HepG2 (cell line): ENCODE data around the gene CALHM5. TPM values are rescaled to one million over a fixed set of nuclear protein-coding genes. Genes with fewer than 3 reads are reported as not detected.
A peak's percentile ranks its signal among the peaks of the same experiment; 100 is the strongest.

Experiments used
- ATAC-seq: fragments of 200-7000 bp; cut with Tn5 transposase; 3 replicates; pipeline ENCODE4 v1.9.1; 2020; ENCODE audit warnings: mild to moderate bottlenecking, moderate library complexity
- BruUV-seq: library from RNA; stranded (reverse); fragments of 400-500 nt; replicated peaks from 2 replicates; lab custom pipeline; 2021; lab: Mats Ljungman, UMichigan
- CTCF ChIA-PET: fragments of 300-600 bp; formaldehyde crosslinking; extraction: SDS; loops from one replicate; lab custom pipeline; 2021; ENCODE audit warnings: low total read pairs, inconsistent platforms, low intra/inter-chr PET ratio; lab: Yijun Ruan, JAX
- POLR2A ChIA-PET: fragments of 350-600 bp; sonication (Branson Sonifier 250); formaldehyde crosslinking; loops from one replicate; lab custom pipeline; 2020; ENCODE audit warnings: antibody characterized with exemption, inconsistent platforms; lab: Yijun Ruan, JAX
- DNase-seq: peaks from one replicate; pipeline ENCODE4 v3.0.0-alpha.2; 2015; ENCODE audit warnings: low spot score
- FAIRE-seq: peaks from 3 replicates; lab custom pipeline; 2011; peaks lifted over from hg19 to GRCh38; lab: Jason Lieb, UNC
- H2AFZ ChIP-seq: one replicate; pipeline ENCODE4 v1.6.1; 2011; ENCODE audit warnings: low read length, inconsistent platforms
- H3K27ac ChIP-seq: fragments of 300-600 bp; 3 replicates; pipeline ENCODE4 v1.8.0; 2011; ENCODE audit warnings: mixed run types, mild to moderate bottlenecking, mixed read lengths, low read length, inconsistent platforms; ENCODE audit not compliant: insufficient read depth; ENCODE audit errors: extremely low read length
- H3K27me3 ChIP-seq, 2 experiments: fragments of 200-600 bp in 1 of 2; 2 replicates in 1 of 2; 3 replicates in 1 of 2; pipeline versions ENCODE4 v1.6.0 to v1.8.0; 2011; ENCODE audit warnings: low read length in 2 of 2, mild to moderate bottlenecking in 2 of 2, moderate library complexity in 2 of 2, inconsistent platforms in 1 of 2; ENCODE audit not compliant: insufficient read depth in 2 of 2, control insufficient read depth in 1 of 2
- H3K36me3 ChIP-seq, 2 experiments: fragments of 200-600 bp in 1 of 2; replicated peaks in 1 of 2; 2 replicates in 1 of 2; 3 replicates in 1 of 2; pipeline versions ENCODE4 v1.5.1 to v1.8.0; 2011; ENCODE audit warnings: low read length in 2 of 2, inconsistent platforms in 1 of 2; ENCODE audit not compliant: insufficient read depth in 2 of 2, control insufficient read depth in 1 of 2
- H3K4me1 ChIP-seq: 2 replicates; pipeline ENCODE4 v1.5.1; 2012; ENCODE audit warnings: low read length, inconsistent platforms; ENCODE audit not compliant: insufficient read depth
- H3K4me2 ChIP-seq: 2 replicates; pipeline ENCODE4 v1.6.0; 2011; ENCODE audit warnings: low read depth, low read length, inconsistent platforms
- H3K4me3 ChIP-seq, 3 experiments: fragments of 200-600 bp in 1 of 3; sonication (generic), shearing (Covaris generic) in 1 of 3; replicated peaks in 1 of 3; 2 replicates each; pipeline ENCODE4 v1.5.1; 2011 to 2016; ENCODE audit warnings: low read length in 3 of 3, inconsistent platforms in 2 of 3, low read depth in 2 of 3, mild to moderate bottlenecking in 2 of 3, control low read depth in 1 of 3, mixed read lengths in 1 of 3; ENCODE audit not compliant: insufficient read depth in 1 of 3
- H3K79me2 ChIP-seq: one replicate; pipeline ENCODE4 v1.6.1; 2011; ENCODE audit warnings: low read length, inconsistent platforms; ENCODE audit not compliant: insufficient read depth
- H3K9ac ChIP-seq: 2 replicates; pipeline ENCODE4 v1.6.0; 2011; ENCODE audit warnings: mild to moderate bottlenecking, low read depth, low read length, inconsistent platforms; ENCODE audit not compliant: insufficient read depth
- H3K9me3 ChIP-seq: 2 replicates; pipeline ENCODE4 v1.5.1; 2012; ENCODE audit warnings: mild to moderate bottlenecking, low read length
- H4K20me1 ChIP-seq: 2 replicates; pipeline ENCODE4 v1.6.0; 2011; ENCODE audit warnings: inconsistent platforms, mild to moderate bottlenecking, low read length, moderate library complexity; ENCODE audit not compliant: insufficient read depth
- CEBPB ChIP-seq: IDR thresholded peaks from 2 replicates; pipeline ENCODE4 v1.6.1; 2011; ENCODE audit warnings: low read depth, low read length, improper control_type of control experiment, borderline replicate concordance
- CREB1 ChIP-seq, 2 experiments: fragments of 450-650 bp in 1 of 2; IDR thresholded peaks; 2 replicates each; pipeline ENCODE4 v1.6.1; 2016 to 2017; ENCODE audit warnings: control low read depth in 1 of 2, mild to moderate bottlenecking in 1 of 2, missing compliant biosample characterization in 1 of 2, missing genetic modification characterization in 1 of 2
- HMG20B ChIP-seq: conservative IDR thresholded peaks from 2 replicates; pipeline ENCODE4 v1.6.1; 2016; ENCODE audit warnings: missing genetic modification reagents, missing compliant biosample characterization
- HMGXB3 ChIP-seq: sonication (generic); formaldehyde crosslinking; IDR thresholded peaks from 2 replicates; pipeline ENCODE4 v1.4.0; 2020; ENCODE audit warnings: missing genetic modification reagents, borderline replicate concordance
- JUND ChIP-seq: sonication (generic); formaldehyde crosslinking; IDR thresholded peaks from 2 replicates; pipeline ENCODE4 v1.8.0; 2022; ENCODE audit warnings: mild to moderate bottlenecking, missing genetic modification reagents
- PAXIP1 ChIP-seq: sonication (generic); formaldehyde crosslinking; conservative IDR thresholded peaks from 2 replicates; pipeline ENCODE4 v1.4.0; 2020; ENCODE audit warnings: mild to moderate bottlenecking, missing genetic modification reagents, moderate library complexity
- ZNF121 ChIP-seq: sonication (generic); formaldehyde crosslinking; IDR thresholded peaks from 2 replicates; pipeline ENCODE4 v1.5.0; 2020; ENCODE audit warnings: mild to moderate bottlenecking, missing genetic modification reagents
- ZNF547 ChIP-seq: sonication (generic); formaldehyde crosslinking; IDR thresholded peaks from 2 replicates; pipeline ENCODE4 v1.5.1; 2020; ENCODE audit warnings: mild to moderate bottlenecking, missing genetic modification reagents
- WGBS: methylation state at CpG from one replicate; pipeline ENCODE4 v1.1.6; 2017; ENCODE audit warnings: low lambda C conversion rate; 5-methylcytosine and 5-hydroxymethylcytosine counted together
- in situ Hi-C: cut with HindIII; loops from 2 replicates; pipeline ENCODE4 v1.10.0; 2017; ENCODE audit warnings: low pct_unique_long_range_greater_than_20kb; ENCODE audit not compliant: extremely low pct_ligation_motif_present
- intact Hi-C: fragments of 100-400 bp; cut with micrococcal nuclease; formaldehyde crosslinking; loops from one replicate; pipeline ENCODE4 v1.10.0; 2022; ENCODE audit not compliant: unreplicated experiment
- polyA plus RNA-seq, 8 experiments: library from polyadenylated mRNA; depleted of rRNA in 3 of 8; stranded (reverse) in 7 of 8; unstranded in 1 of 8; fragments of >200 nt; fragmentation: Illumina TruSeq in 4 of 8; extraction: Trizol in 4 of 8; gene quantifications; 2 replicates each; pipeline versions ENCODE4 v1.2.1 to v1.2.3, GENCODE V29; 2011 to 2016; ENCODE audit warnings: low read depth in 4 of 8, missing spikeins in 1 of 8, mixed read lengths in 1 of 8; ENCODE audit not compliant: insufficient read depth in 1 of 8
- total RNA-seq, 5 experiments: library from RNA; depleted of rRNA; stranded (reverse); fragments of >200 nt; fragmentation: Illumina TruSeq; extraction: Trizol; gene quantifications; 2 replicates each; pipeline ENCODE4 v1.2.3, GENCODE V29; 2016; ENCODE audit warnings: low read depth in 1 of 5

CALHM5 gene
- total and polyA plus RNA-seq, 2 of the 13 experiments (the other 11 are each of a cell fraction or from before 2014, with no cell fraction given), result not detected

- H3K27me3 ChIP-seq, result peaks cover 0 to under 1% of the 10 kb centered on the region in 2 experiments; a peak in 1 of 5 replicates
- no peaks in the 10 kb centered on the region for H3K9me3 ChIP-seq
- BruUV-seq, result no TSS peak
- ATAC-seq (no peak), DNase-seq (no peak), FAIRE-seq (peak; percentile 8)
- no peak overlapping the region for H3K4me2 ChIP-seq
- no peak overlapping the region for H3K9ac ChIP-seq
- intact Hi-C loops, result no loop called here
- H3K36me3 ChIP-seq, result no peaks in the 10 kb centered on the region
- peak overlapping the region; percentile 3 for H2AFZ ChIP-seq
- in situ Hi-C loops, result no loop called here
- no peaks in the 10 kb centered on the region; the same call in 1 of the 2 replicates for H3K4me1 ChIP-seq
- no peaks in the 10 kb centered on the region for H3K79me2 ChIP-seq
- WGBS, result 0% methylated on average over 1 of the region's 1 CpG
- no peaks in the 10 kb centered on the region for H4K20me1 ChIP-seq
- no peak overlapping the region for H3K4me3 ChIP-seq
- TF ChIP-seq ZNF121 (CRISPR knock-in tag) (no peak), HMG20B (CRISPR knock-in tag) (no peak), CEBPB (no peak), CREB1 (IDR thresholded peaks at IDR 0.05) (no peak), CREB1 (CRISPR knock-in tag; IDR thresholded peaks at IDR 0.05) (no peak), ZNF547 (CRISPR knock-in tag) (no peak), PAXIP1 (CRISPR knock-in tag) (no peak), HMGXB3 (CRISPR knock-in tag) (no peak), JUND (CRISPR knock-in tag) (no peak)
- no peak overlapping the region for H3K27ac ChIP-seq
- ChIA-PET POLR2A (no interaction called here), CTCF (no interaction called here)
Observed at GRCh38 chr6:116491610-116492330, 19.7 kb upstream of the CALHM5 start.
